GM12891 (cell line): Measurements from ENCODE around the gene MORC4.

ENCODE experiments used
- DNase-seq: peaks from one replicate; pipeline ENCODE4 v3.0.0; 2011; ENCODE audit warnings: low spot score; ENCODE audit not compliant: insufficient read length
- FAIRE-seq: peaks from 2 replicates; lab custom pipeline; 2011; peaks lifted over from hg19 to GRCh38; lab: Jason Lieb, UNC
- PAX5 ChIP-seq: IDR thresholded peaks from 2 replicates; pipeline ENCODE4 v1.6.1; 2011; ENCODE audit warnings: low read length, moderate library complexity, mild to moderate bottlenecking; ENCODE audit not compliant: insufficient read depth, severe bottlenecking
- POLR2A ChIP-seq: IDR thresholded peaks from 2 replicates; pipeline ENCODE4 v1.6.1; 2011; ENCODE audit warnings: low read depth, low read length, control low read depth
- POLR2AphosphoS5 ChIP-seq: IDR thresholded peaks from 2 replicates; pipeline ENCODE4 v1.6.1; 2011; ENCODE audit warnings: low read depth, low read length, control low read depth
- POU2F2 ChIP-seq: IDR thresholded peaks from 2 replicates; pipeline ENCODE4 v1.6.1; 2011; ENCODE audit warnings: low read depth, mild to moderate bottlenecking, control low read depth, low read length, moderate library complexity
- SPI1 ChIP-seq: IDR thresholded peaks from 2 replicates; pipeline ENCODE4 v1.6.1; 2011; ENCODE audit warnings: low read depth, low read length, control low read depth
- TAF1 ChIP-seq: IDR thresholded peaks from 2 replicates; pipeline ENCODE4 v1.6.1; 2011; ENCODE audit warnings: low read depth, low read length, control low read depth

Gene MORC4

DNA sequence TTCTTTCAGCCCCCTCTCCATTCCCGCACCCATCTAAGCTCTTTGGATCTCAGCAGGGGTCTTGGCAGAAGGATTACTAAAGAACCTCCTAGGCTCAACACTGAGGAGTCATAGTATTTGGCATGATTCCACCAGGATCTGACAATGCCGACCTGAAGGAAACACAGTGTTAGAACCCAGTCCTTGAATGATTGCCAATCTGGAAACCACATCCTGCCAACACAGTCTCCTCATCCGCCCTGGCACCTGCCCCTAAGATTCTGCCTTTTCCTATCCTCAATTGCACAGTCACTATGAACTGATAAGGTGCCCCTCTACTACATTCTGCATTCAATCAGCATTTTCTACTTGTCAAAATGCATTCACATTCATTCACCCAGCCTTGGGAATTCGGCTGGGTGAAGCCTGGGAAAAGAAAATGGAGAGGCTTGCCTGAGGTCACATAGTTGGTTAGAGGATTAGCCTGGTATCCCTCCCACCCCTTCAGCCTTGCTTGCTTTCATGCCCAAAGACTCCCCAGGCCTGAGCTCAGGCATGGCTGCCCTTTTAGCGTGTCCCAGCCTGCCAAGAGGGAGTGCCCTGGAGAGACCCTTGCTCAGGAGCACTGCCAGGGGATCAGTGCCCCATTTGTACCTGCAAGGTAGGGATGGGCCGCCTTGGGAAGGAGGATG lies 82.0 kb downstream of the MORC4 start:
- DNase-seq (no peak), FAIRE-seq (no peak)

DNA sequence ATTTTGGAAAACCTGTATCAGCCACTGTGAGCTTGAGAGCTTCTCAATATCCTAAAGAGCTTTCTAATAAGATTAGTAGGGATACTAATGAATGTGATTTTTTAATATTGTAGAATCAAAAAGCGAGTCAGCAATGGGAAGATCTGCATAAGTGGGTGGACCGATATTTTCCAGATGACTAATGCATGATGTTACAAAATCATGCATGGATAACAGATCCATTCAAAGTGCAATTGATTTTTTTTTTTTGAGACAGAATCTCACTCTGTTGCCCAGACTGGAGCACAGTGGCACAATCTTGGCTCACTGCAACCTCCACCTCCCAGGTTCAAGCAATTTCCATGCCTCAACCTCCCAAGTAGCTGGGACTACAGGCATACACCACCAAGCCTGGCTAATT lies 87.1 kb downstream of the MORC4 start:
- DNase-seq = no peak
- TF ChIP-seq PAX5 (no peak), POU2F2 (no peak), TAF1 (no peak), POLR2AphosphoS5 (no peak), SPI1 (no peak), POLR2A (no peak)
- FAIRE-seq = no peak

More for the DNA sequence above, 82.0 kb downstream of the MORC4 start:
- no peak for TF ChIP-seq SPI1

DNA sequence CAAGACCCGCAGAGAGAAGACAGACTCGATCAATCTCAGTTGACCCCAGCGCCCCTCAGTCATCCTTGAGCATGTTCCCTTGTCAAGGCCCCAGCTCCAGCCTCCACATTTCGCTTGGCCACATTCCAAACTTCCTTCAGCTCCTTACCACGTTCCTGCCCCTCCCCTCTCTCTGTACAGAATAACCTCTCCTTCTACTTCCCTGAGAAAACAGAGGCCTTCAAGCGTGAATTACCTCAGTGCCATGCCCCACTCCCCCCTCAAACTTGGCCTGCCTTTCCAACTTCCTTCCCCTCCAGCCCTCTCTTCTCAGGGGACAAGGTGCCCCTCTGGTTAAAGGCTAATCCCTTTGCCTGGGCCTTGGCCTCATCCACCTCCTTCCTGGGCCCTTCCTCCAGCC lies 93.7 kb downstream of the MORC4 start:
- no peak for DNase-seq
- TF ChIP-seq POLR2AphosphoS5 (no peak), SPI1 (no peak), PAX5 (no peak), TAF1 (no peak), POU2F2 (no peak), POLR2A (no peak)
- FAIRE-seq = no peak

DNA sequence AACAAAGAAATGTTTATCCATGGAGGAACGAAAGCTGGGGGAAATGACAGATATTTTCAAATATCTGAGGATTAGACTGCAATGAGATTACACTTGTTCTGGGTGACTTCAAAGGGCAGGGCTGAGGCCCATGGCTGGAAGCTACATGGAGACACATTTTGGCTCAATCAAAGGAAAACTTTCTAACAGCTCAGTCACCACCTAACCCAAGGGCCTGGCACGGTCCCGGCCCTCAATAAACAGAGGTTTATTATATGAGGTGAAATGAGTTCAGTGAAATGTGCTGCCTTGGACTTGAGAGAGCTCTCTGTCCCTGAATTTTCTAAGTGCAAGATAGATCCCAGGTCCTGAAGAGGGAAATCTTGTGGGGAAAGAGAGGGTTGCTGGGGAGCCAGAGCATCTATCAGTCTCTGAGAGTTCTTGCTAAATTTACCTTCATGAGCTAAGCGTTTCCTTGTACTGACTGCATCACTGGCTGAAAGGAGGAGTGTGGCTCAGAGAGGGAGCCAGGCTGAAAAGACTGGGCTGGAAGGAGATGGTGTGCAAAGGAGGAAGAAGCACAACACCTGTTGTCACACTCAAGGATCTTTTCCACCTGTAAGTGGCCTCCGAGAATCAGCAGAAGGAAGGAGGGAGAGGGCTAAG lies 94.8 kb downstream of the MORC4 start:
- no peak for TF ChIP-seq POU2F2
- no peak for TF ChIP-seq POLR2AphosphoS5
- TF ChIP-seq POLR2A = no peak
- no peak for TF ChIP-seq SPI1
- no peak for TF ChIP-seq TAF1
- no peak for TF ChIP-seq PAX5
- no peak for FAIRE-seq

DNA sequence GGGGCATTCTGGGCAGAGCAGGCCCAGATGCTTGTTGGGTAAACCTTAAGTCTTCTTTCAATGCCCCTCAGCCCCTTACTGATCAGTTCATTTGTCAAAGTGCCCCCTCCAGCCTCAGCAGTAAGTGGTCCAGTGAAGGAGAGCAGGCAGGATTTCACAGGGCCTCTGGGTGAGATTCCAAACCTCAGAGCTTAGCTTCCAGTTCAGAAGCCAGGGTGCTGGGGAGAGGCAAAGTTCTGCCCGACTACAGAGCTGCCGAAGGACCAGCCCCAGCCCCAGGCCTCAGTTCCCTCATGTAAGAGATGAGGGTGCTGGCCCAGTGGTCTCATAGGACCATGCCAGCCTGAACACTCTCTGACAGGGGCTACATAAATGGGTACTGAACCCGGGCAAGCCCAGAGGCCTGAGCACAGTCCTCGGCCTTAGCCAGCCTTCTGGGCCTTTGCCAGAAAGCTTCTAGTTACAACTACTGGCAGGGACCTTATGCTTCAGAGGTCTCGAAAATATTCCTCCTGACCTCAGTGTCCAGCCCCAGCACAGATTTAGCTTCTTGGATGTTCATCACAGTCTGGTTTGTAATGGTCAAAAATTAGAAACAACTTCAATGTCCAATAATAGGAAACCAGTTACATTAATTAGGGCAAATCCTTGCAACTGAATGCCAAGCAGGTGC lies 96.0 kb downstream of the MORC4 start:
- TF ChIP-seq POLR2A = no peak
- no peak for TF ChIP-seq TAF1
- TF ChIP-seq POLR2AphosphoS5 = no peak
- no peak for TF ChIP-seq SPI1
- no peak for TF ChIP-seq PAX5
- no peak for TF ChIP-seq POU2F2
- no peak for DNase-seq
- FAIRE-seq = no peak

More for the DNA sequence above, 94.8 kb downstream of the MORC4 start:
- no peak for DNase-seq

DNA sequence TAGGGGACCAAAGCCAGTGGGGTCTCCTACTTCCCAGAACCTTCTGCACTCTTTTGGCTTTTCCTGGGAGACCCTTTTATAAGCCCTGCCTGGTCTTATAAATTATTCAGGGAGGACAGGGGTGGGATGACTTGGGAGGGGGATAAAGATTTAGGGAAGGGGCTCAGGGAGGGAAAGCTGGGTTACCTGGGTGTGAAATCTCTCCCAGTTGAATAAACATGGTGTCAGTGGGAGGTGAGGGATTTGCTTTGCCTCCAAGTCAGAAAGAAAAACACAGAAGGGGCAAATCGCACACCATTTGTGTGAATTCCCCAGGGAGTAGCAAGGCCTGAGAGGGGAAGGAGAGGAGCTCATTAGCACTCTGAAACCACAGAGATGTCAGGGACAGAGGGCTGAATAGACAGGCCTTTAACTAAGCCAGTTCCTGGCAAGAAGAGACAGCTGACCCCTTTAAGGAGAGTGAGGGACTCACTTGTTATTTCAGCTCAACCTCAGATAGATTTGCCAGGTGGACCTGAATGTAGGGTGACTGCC lies 96.7 kb downstream of the MORC4 start, which contains the start of gene RIPPLY1:
RIPPLY1 (minus strand) TSS at position 51 of the 534 bp plus-strand sequence. CDS start 54 bp downstream, outside the sequence.
- FAIRE-seq (no peak), DNase-seq (no peak)
- no peak for TF ChIP-seq PAX5
- no peak for TF ChIP-seq SPI1
- no peak for TF ChIP-seq POU2F2
- TF ChIP-seq POLR2A = no peak
- TF ChIP-seq TAF1 = no peak
- TF ChIP-seq POLR2AphosphoS5 = no peak

DNA sequence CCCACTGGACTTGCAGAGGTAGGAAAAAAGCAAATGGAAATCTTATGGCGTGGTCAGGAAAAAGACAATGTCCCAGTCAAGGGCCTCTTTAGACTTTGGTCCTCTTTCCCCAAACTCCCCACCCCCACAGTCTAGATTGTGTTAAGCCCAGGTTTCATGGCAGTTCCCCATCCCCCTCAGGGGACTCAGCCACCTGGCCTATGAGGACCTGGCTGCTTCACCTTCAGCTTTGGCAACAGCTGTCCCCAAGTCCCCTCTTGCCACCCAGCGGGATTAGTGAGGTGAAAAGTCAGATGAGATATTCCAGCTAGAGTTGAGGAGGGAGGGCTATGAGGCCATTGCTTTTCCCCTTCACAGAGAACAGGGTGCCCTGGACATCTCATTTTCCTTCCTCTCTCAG lies 97.3 kb downstream of the MORC4 start:
- FAIRE-seq (no peak), DNase-seq (no peak)
- TF ChIP-seq POU2F2 = no peak
- no peak for TF ChIP-seq PAX5
- no peak for TF ChIP-seq SPI1
- no peak for TF ChIP-seq POLR2AphosphoS5
- no peak for TF ChIP-seq POLR2A
- TF ChIP-seq TAF1 = no peak

DNA sequence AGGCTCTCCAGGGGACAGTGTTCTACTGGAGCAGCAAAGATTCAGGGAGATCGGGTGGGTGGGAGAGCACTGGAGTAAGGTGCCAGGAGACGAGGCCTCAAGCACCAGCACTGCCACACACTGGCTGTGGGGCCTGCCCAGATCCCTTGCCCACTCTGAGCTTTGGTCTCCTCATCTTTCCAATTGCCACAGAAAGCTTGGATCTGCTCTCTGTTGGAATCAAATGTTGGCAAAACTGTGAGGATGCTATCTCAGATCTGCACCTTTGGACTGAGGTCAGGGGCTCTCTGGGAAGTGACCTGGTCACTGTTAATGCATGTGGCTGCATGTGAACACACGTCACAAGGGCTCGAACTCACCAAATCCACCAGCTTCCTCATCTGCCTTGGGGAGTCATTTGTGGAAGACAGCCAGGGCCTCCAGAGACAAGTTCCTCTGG lies 98.2 kb downstream of the MORC4 start:
- FAIRE-seq = no peak
- no peak for TF ChIP-seq PAX5
- TF ChIP-seq POU2F2 = no peak
- TF ChIP-seq TAF1 = no peak
- no peak for TF ChIP-seq SPI1
- no peak for TF ChIP-seq POLR2AphosphoS5
- no peak for TF ChIP-seq POLR2A
- no peak for DNase-seq

DNA sequence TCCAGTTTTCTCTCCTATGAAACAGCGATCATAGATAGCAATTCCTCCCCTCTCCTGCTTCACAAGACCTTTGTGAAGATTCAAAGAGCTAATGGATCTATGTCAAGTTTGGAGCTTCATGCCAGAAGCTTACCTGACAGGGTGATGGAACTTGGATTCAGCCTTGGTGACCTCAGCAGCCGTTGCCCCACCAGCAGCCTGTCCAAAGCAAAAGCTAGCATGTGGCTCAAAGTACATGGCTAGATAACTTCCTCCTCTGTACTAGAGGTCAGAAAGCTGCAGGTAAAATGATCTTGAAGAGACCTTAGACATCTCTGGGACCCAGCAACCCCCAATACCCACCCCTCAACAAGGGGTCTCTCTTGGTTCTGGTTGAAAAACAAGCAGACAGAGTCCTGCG lies 98.7 kb downstream of the MORC4 start:
- no peak for FAIRE-seq
- TF ChIP-seq POLR2AphosphoS5 (no peak), SPI1 (no peak), PAX5 (no peak), POU2F2 (no peak)

More for the DNA sequence above, 98.7 kb downstream of the MORC4 start:
- no peak for DNase-seq
